ENCODE measurements around the gene NEU2.

NEU2 gene

GRCh38 chr2:233032551-233033320, at the start of gene NEU2:
TSS of gene NEU2 (plus strand) at chr2:233032672. CDS start at chr2:233032672, 0 bp downstream.
- no peak for DNase-seq (ENCODE audit: low spot score)

GRCh38 chr2:232982926-232983668, 49.4 kb upstream of the NEU2 start:
- DNase-seq (ENCODE audit: low spot score), result no peak

DNA sequence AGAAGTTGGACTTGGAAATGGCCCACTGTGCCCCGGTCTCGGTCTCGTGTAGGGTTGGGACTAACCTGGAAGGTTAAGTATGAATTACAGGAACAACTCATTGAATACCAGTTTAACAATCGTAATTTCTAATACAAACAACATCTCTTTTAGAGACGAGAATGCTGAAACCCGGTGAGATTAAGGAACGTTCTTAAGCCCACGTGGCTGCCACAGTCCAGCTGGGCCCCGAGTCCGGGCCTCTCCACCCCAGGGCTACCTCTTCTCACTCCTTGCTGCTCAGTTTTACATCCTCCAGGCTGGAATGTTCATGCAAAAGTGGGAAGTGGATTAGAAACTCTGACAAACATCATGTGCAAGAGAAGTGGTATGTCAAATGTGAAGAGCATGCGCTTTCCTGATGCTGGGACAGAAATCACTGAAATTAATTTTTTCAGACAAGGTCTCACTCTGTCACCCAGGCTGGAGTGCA, 48.8 kb upstream of the NEU2 start:
- DNase-seq (ENCODE audit: low spot score), result no peak

- no peak for DNase-seq (ENCODE audit: low spot score)
These were observed 47.8 kb upstream of the NEU2 start for GRCh38 chr2:232984451-232985207.

- DNase-seq (ENCODE audit: low spot score), result no peak
These were observed 46.3 kb upstream of the NEU2 start for GRCh38 chr2:232986155-232986554.

- DNase-seq (ENCODE audit: low spot score), result no peak
These were observed 39.1 kb upstream of the NEU2 start for GRCh38 chr2:232993231-232993821.

- no peak for DNase-seq (ENCODE audit: low spot score)
These were observed 38.0 kb upstream of the NEU2 start for GRCh38 chr2:232994446-232994845.

DNA sequence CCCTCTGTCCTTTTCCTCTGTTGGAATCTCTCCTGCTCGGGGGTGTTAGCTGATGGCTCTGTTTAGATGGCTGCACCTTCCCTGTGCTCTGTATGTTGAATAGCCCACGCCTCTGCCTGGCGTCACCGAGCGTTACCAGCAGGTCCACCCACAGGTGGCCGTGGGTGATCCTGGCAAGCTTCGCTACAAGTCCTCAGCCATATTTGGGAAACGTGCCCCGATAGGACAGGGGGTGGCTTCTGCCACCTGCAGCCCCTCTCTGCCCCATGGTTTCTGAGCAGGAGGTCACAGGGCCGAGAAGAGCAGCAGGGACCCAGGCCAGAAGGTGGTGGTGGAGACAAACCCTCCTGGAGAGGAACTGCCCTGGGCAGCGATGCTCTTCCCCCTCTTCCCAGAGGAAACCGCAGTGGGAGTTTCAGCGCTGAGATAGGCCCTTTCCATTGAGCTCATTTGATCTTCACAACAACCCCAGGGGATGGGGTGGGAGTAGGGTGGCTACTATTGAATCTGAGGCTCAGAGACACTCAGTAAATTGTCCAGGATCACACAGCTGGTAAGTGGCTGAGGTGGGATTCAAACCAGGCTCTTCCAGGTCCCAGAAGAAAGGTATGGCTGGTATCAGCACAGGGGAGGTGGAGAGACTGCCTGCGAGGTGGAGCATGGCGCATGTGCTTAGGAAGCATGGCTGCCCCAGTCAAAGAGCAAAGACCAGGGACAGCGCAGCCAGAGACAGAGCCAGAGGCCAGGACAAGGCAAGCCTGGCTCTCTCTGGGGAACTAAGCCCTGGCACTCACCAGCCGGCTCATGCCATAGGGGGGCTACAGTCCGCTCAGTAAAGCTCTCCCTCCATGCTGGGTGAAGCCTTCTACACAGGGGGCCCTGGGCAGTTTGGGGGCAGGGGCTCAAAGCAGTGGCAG, 34.5 kb upstream of the NEU2 start:
- no peak for DNase-seq (ENCODE audit: low spot score)

DNA sequence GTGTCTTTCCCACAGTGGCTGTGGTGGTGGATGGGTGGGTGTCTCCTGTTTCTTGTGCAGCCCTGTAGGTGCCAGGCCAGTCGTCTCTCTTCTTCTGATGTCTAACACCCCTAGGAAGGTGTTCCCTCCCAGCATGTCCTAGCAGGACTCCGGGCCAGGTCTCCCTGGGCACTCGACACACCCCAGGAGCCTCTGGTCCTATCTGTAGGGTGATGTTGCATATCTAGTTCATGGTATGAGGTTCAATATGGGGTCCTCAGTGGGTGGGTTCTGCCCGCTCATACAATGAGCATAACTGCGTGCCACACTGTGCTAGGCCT, 33.8 kb upstream of the NEU2 start:
- no peak for DNase-seq (ENCODE audit: low spot score)

DNA sequence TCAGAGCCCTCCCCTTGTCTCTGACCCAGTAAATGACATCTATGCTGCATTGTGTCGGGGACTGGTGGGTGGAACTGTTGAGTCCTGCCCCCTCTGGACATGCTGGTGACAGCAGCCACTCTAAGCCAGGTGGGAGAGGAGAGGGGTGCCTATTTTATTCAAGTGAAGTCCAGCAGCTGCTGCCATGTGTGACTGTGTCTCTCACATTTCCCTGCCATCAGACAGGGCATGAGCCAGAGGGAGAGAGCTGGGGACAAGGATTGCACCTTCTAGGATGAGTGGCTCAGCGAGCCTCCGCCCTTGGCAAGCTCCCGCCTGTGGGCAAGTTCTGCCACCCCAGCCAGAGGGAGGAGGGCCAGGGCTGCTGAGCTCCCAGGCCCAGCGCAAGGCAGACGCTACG, 33.1 kb upstream of the NEU2 start:
- DNase-seq (ENCODE audit: low spot score), result no peak

- DNase-seq (ENCODE audit: low spot score), result no peak
These were observed 31.4 kb upstream of the NEU2 start for GRCh38 chr2:233000886-233001750.

DNA sequence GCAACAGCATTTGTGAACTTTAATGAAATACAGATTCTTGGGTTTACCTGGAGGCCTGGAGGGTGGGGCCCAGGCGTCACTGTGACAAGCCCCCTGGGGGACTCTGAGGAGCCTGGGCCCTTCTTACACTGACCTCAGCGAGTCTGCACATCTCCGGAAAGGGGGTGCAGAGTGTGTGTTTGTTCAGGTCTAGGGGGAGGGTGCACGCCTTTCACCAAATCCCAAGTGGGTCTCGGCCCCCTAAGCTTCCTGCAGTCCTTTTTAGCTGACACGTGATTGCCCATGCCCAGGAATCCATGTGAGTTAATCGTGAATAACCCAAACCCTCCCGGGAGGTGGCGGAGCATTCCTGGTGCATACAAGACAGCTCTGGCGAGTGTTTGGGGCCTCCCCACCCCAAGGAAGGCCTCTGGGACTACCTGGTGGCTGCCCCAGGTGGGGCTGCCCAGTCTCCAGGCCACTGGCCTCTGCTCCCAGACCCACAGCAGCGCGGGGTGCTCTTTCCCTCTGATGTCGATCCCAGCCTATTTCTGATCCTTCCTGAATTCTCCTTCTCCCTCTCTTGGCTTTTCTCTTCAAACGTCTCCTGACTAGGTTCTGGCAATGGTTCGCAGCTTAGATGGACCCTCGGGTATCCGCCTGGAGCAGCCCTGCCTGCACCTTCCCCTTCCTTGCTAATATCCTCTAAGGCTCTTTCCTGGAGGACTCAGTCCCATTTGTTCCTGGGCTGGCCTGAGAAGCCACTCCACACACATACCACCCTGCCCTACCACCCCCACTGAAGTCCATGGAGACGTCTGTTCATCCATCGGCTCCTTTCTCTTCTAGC, 29.4 kb upstream of the NEU2 start:
- no peak for DNase-seq (ENCODE audit: low spot score)

DNA sequence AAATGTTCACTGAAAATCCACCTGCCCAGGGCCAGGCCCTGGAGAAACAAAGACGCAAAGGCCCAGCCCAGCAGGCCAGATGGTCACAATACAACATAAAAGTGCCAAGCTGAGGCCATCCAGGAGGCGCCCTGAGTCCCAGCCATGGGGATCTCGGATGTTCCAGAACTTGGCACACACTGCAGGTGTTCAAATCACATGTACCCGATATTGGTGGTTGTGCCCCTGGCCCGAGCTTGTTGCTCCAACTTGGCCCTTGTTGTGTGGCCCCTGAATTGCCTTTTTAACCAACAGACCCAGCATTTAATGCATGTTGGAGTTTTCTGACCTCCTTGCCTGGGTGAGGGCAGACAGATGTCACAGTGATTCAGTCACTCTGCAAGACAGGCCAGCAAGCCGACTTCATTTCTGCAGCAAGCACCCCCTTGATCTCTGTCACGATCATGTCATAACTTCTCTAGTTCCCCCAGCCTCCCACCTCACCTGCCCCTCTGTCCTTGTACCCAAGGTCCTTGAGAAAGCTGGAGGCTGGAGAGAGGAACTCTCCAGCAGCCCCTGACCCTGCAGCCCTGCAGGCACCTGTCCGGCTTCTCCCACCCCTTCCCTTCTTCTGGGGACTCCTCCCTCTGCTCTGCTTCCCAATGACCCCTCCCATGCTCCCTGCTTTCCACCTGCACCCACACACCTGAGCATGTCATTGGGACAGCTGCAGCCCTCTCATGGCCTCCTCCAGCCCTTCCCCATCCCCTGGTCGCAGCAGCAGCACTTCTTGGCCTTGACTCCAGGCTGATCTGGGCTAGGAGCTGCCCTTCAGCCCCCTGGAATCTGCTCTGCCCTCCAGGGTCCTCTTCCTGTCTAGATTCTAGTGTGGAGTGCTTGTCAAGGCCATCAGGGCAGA, 28.6 kb upstream of the NEU2 start:
- DNase-seq (ENCODE audit: low spot score), result no peak

DNA sequence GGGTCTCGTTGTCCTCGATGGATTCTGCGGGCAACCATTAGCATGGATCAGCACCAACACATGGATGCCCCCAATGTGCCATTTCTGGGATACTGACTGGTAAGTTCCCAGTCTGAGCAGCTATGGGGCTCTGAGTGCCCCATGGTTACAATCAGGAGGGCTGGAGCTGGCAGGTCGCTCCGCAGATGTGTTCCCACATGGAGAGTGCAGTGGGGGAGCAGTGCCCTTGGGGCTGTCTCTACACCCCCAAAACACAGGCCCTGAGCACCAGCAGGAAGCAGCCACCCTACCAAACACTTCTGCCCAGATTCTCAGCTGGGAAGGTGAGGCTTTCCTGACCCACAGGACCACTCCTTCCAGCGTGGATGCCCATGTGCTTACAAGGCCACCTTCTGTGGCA, 27.4 kb upstream of the NEU2 start:
- DNase-seq (ENCODE audit: low spot score), result no peak

- no peak for DNase-seq (ENCODE audit: low spot score)
These were observed 25.8 kb upstream of the NEU2 start for GRCh38 chr2:233006648-233007047.

GRCh38 chr2:233007270-233007669, 25.2 kb upstream of the NEU2 start:
- no peak for DNase-seq (ENCODE audit: low spot score)

DNA sequence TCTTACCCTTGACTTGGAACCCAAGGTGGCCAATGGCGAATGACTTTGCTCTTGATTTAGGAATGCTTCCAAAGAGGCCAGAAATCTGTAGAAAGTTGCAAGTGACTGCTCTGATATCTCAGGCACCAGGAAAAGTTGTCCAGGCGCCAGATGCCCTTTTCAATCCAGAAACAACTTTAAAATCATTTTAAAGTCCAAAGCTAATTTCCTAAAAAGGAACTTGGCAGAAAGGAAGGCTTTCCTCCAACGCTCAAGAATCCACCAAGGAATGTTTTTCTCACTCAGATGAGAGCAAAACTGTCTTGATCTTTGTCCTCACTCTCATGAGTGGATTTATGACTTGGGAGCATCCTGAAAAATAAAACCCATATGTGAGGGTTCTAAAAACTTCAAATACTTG, 24.7 kb upstream of the NEU2 start:
- DNase-seq (ENCODE audit: low spot score), result no peak

DNA sequence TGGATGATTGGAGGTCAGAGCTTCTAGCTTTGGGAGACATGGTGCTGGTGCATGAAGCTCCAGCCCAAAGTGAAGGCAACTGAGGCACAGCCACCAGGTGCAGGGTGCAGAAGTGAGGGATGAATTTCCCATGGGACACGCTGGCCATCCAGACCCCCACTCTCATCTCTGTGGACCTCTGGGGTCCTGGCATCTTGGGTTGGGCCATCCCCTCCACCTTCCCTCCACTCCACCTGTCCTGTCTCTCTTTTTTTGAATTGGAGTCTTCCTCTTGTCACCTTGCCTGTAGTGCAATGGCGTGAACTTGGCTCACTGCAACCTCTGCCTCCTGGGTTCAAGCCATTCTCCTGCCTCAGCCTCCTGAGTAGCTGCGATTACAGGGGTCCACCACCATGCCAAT, 22.8 kb upstream of the NEU2 start:
- no peak for DNase-seq (ENCODE audit: low spot score)

All from hematopoietic multipotent progenitor cell treated with erythropoietin and hydrocortisone succinate and interleukin-3 and kit ligand, for 17 days (in vitro differentiated cells).